Activated naive CD4-positive, alpha-beta T cell treated with anti-CD3 and anti-CD28 coated beads, Interleukin-2, amount 10 ng/mL, durations not matched to agents 7 days and 5 days (primary cell): Measurements from ENCODE around the gene SLC35G4.
A peak's percentile ranks its signal among the peaks of the same experiment; 100 is the strongest.

Source experiments
- CTCF ChIA-PET: fragments of 350-600 bp; sonication (Branson Sonifier 250); formaldehyde crosslinking; loops from one replicate; lab custom pipeline; 2021; ENCODE audit warnings: antibody characterized with exemption; lab: Charles Lee
- DNase-seq: peaks from one replicate; pipeline ENCODE4 v3.0.0-alpha.2; 2020
- H3K27ac Mint-ChIP-seq: one replicate; pipeline ENCODE4 v1.8.0; 2021; ENCODE audit warnings: mild to moderate bottlenecking, moderate library complexity, mixed read lengths
- H3K27me3 Mint-ChIP-seq: one replicate; pipeline ENCODE4 v1.8.0; 2021; ENCODE audit warnings: mild to moderate bottlenecking, mixed read lengths
- H3K36me3 Mint-ChIP-seq: one replicate; pipeline ENCODE4 v1.8.0; 2021; ENCODE audit warnings: mixed read lengths
- H3K4me1 Mint-ChIP-seq: one replicate; pipeline ENCODE4 v1.8.0; 2021; ENCODE audit warnings: mixed read lengths
- H3K4me3 Mint-ChIP-seq: one replicate; pipeline ENCODE4 v1.8.0; 2021; ENCODE audit warnings: mild to moderate bottlenecking, moderate library complexity, mixed read lengths
- H3K9me3 Mint-ChIP-seq: one replicate; pipeline ENCODE4 v1.8.0; 2021; ENCODE audit warnings: mixed read lengths

SLC35G4 gene

GRCh38 chr18:11654736-11655605, 45.6 kb downstream of the SLC35G4 start:
- Mint-ChIP-seq H3K9me3 (no peaks in the 10 kb centered on the region), H3K36me3 (no peaks in the 10 kb centered on the region), H3K27me3 (peaks cover 43% of the 10 kb centered on the region), H3K4me3 (no peak overlapping the region), H3K27ac (no peak overlapping the region), H3K4me1 (peaks cover 3% of the 10 kb centered on the region)
- peak; percentile 66 for DNase-seq
- CTCF ChIA-PET: interaction anchor here (0.6 to 2.9 kb wide), 18 partner anchors 11 to 1886 kb away, joined by 3 to 20 read pairs (median 6); no protein-coding TSS in a partner anchor

DNA sequence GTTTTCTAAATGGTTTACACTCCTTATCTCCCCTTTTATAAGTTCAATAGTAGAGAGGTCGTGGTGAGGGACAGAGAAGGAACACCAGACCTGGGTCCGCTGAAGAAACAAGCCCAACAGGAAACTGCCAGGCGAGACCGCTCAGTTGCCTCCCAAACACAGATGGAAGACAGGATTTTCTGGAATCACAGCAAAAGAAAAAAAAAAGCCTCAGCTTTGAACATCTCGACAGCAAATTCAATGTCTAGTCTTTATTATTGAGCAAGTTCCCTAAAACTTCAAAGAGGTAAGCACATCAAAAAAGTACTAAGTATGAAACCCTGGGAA, 46.2 kb downstream of the SLC35G4 start:
- Mint-ChIP-seq H3K27ac (no peak overlapping the region), H3K36me3 (no peaks in the 10 kb centered on the region), H3K27me3 (peaks cover 43% of the 10 kb centered on the region), H3K4me1 (peaks cover 3% of the 10 kb centered on the region), H3K4me3 (no peak overlapping the region), H3K9me3 (no peaks in the 10 kb centered on the region)
- CTCF ChIA-PET: interaction anchor here (0.6 to 2.9 kb wide), 19 partner anchors 10 to 1885 kb away, joined by 3 to 20 read pairs (median 5); no protein-coding TSS in a partner anchor
- DNase-seq: no peak

- CTCF ChIA-PET: interaction anchor here (0.9 to 2.9 kb wide), 3 partner anchors 77 to 615 kb away, joined by 3 to 10 read pairs (median 3); no protein-coding TSS in a partner anchor
- H3K4me1 Mint-ChIP-seq: peaks cover 3% of the 10 kb centered on the region
- peaks cover 37% of the 10 kb centered on the region for H3K27me3 Mint-ChIP-seq
Measured at GRCh38 chr18:11657152-11657551, 47.8 kb downstream of the SLC35G4 start.

DNA sequence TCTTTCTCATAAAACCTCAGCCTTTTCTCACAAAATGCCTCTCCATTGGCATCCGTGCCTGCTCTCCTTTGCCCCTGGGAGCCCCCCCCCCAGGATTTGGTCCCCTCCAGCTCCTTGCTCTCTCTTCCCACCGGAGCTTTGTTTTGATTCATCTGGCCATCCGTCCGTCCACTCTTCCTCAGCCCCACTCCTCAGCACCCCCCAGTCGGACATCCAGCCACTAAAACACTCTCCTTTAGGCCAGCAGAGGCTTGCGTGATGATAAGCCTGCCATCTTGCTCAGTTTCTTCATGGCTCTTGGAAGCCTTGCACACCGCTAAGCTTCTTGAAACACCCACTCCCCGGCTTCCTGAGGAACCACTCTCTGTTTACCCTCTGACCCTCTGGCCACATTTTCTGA, 48.2 kb downstream of the SLC35G4 start:
- DNase-seq: no peak
- H3K4me1 Mint-ChIP-seq: peaks cover 3% of the 10 kb centered on the region
- H3K36me3 Mint-ChIP-seq: no peaks in the 10 kb centered on the region
- H3K4me3 Mint-ChIP-seq: no peak overlapping the region
- no peaks in the 10 kb centered on the region for H3K9me3 Mint-ChIP-seq
- H3K27ac Mint-ChIP-seq: no peak overlapping the region
- CTCF ChIA-PET: interaction anchor here (0.9 kb wide), 1 partner anchor 77 kb away, joined by 3 read pairs; no protein-coding TSS in a partner anchor
- peaks cover 37% of the 10 kb centered on the region for H3K27me3 Mint-ChIP-seq

More at GRCh38 chr18:11657152-11657551, 47.8 kb downstream of the SLC35G4 start:
- no peaks in the 10 kb centered on the region for H3K36me3 Mint-ChIP-seq
- no peaks in the 10 kb centered on the region for H3K9me3 Mint-ChIP-seq
- H3K27ac Mint-ChIP-seq: no peak overlapping the region
- H3K4me3 Mint-ChIP-seq: no peak overlapping the region
- DNase-seq: no peak

- peaks cover 3% of the 10 kb centered on the region for H3K4me1 Mint-ChIP-seq
- peaks cover 37% of the 10 kb centered on the region for H3K27me3 Mint-ChIP-seq
- CTCF ChIA-PET: interaction anchor here (0.6 to 0.9 kb wide), 2 partner anchors 76 to 382 kb away, joined by 3 to 4 read pairs; no protein-coding TSS in a partner anchor
- H3K36me3 Mint-ChIP-seq: no peaks in the 10 kb centered on the region
- no peak overlapping the region for H3K4me3 Mint-ChIP-seq
- H3K9me3 Mint-ChIP-seq: no peaks in the 10 kb centered on the region
- DNase-seq: no peak
- H3K27ac Mint-ChIP-seq: no peak overlapping the region
Measured at GRCh38 chr18:11658019-11658418, 48.6 kb downstream of the SLC35G4 start.

DNA sequence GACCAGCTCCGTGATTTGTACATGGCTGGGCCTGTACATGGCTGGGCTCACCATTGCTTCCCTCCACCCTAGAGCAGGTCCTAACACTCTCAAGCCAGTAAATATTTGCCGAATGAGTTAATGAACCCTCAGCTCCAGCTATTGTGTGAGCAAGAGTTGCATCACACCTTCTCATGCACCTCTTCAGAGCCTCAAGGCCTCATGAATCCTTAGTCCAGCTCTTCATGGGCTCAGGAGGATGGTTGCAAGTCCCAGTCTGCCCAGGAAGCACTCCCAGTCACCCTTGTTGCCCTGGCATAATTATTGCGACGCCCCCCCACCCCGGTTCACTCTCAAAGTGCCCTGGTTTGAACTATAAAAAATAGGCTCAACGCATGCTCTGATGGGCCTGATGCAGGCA, 49.6 kb downstream of the SLC35G4 start:
- no peak for DNase-seq
- H3K4me3 Mint-ChIP-seq: no peak overlapping the region
- H3K27me3 Mint-ChIP-seq: peaks cover 29% of the 10 kb centered on the region
- no peaks in the 10 kb centered on the region for H3K36me3 Mint-ChIP-seq
- CTCF ChIA-PET: interaction anchor here (1.1 kb wide), 1 partner anchor 74 kb away, joined by 3 read pairs; no protein-coding TSS in a partner anchor
- peaks cover 3% of the 10 kb centered on the region for H3K4me1 Mint-ChIP-seq
- H3K9me3 Mint-ChIP-seq: no peaks in the 10 kb centered on the region
- no peak overlapping the region for H3K27ac Mint-ChIP-seq
